Activated CD4-positive, CD25-positive, alpha-beta regulatory T cell (primary cell): Measurements from ENCODE around the gene LRP5.

ENCODE experiments used
- DNase-seq, 4 experiments: peaks; one replicate each; lab custom pipeline; 2025; lab: John Stamatoyannopoulos, UW

LRP5 gene

GRCh38 chr11:68347345-68347744 is 35.0 kb downstream of the LRP5 start:
- DNase-seq, result no peak

- DNase-seq, result no peak
These were observed 35.5 kb downstream of the LRP5 start for GRCh38 chr11:68347841-68348240.

GRCh38 chr11:68349461-68350249 is 37.3 kb downstream of the LRP5 start:
- DNase-seq, result no peak

- DNase-seq, result no peak
These were observed 38.5 kb downstream of the LRP5 start for GRCh38 chr11:68350759-68351449.

- DNase-seq, result no peak
These were observed 39.3 kb downstream of the LRP5 start for GRCh38 chr11:68351450-68352275.

GRCh38 chr11:68352591-68352990 is 40.2 kb downstream of the LRP5 start:
- no peak for DNase-seq

- DNase-seq, result no peak
These were observed 40.7 kb downstream of the LRP5 start for GRCh38 chr11:68353118-68353517.

GRCh38 chr11:68353669-68354068 is 41.3 kb downstream of the LRP5 start:
- no peak for DNase-seq

- DNase-seq, result no peak
These were observed 41.9 kb downstream of the LRP5 start for GRCh38 chr11:68354148-68354872.

- no peak for DNase-seq
These were observed 43.1 kb downstream of the LRP5 start for GRCh38 chr11:68355471-68355870.

GRCh38 chr11:68357568-68357967 is 45.2 kb downstream of the LRP5 start:
- no peak for DNase-seq

GRCh38 chr11:68358416-68358815 is 46.0 kb downstream of the LRP5 start:
- no peak for DNase-seq

GRCh38 chr11:68361702-68362101 is 49.3 kb downstream of the LRP5 start:
- DNase-seq, result no peak

- DNase-seq, result no peak
These were observed 50.5 kb downstream of the LRP5 start for GRCh38 chr11:68362801-68363379.

- no peak for DNase-seq
These were observed 51.4 kb downstream of the LRP5 start for GRCh38 chr11:68363776-68364175.

GRCh38 chr11:68364581-68364980 is 52.2 kb downstream of the LRP5 start:
- no peak for DNase-seq

- no peak for DNase-seq
These were observed 53.6 kb downstream of the LRP5 start for GRCh38 chr11:68365943-68366435.

- DNase-seq, result no peak
These were observed 54.9 kb downstream of the LRP5 start for GRCh38 chr11:68367252-68367651.

GRCh38 chr11:68369756-68370155 is 57.4 kb downstream of the LRP5 start:
- DNase-seq, result no peak

- DNase-seq, result no peak
These were observed 58.1 kb downstream of the LRP5 start for GRCh38 chr11:68370211-68371111.
